T-helper 2 cell treated with Interferon-gamma antibody and Interleukin-4, amounts not matched to agents 100 ng/mL and 5 ng/mL, for 36 hours (primary cell): ENCODE data around the gene CHST15. TPM values are rescaled to one million over a fixed set of nuclear protein-coding genes. Genes with fewer than 3 reads are reported as not detected.

ENCODE experiments used
- intact Hi-C: fragments of 100-400 bp; cut with micrococcal nuclease; formaldehyde crosslinking; loops from one replicate; pipeline ENCODE4 v1.15.1; 2023
- total RNA-seq: library from RNA; stranded (reverse); gene quantifications from 2 replicates; pipeline ENCODE4 v1.2.3, GENCODE V29; 2022

Gene CHST15
- 0.05 TPM in 1 of 2 replicates, not detected in the other for total RNA-seq

- intact Hi-C loops: no loop called here
Observed at GRCh38 chr10:124092860-124093773, at the start of gene CHST15. CHST15 (minus strand) TSS chr10:124093598; CDS start chr10:124046212, 47,386 bp downstream.

- intact Hi-C loops: no loop called here
Observed at GRCh38 chr10:124142960-124143359, 49.6 kb upstream of the CHST15 start.

GRCh38 chr10:124142006-124142739 is 48.8 kb upstream of the CHST15 start:
- intact Hi-C loops: no loop called here

- intact Hi-C loops: no loop called here
Observed at GRCh38 chr10:124138883-124139348, 45.5 kb upstream of the CHST15 start.

GRCh38 chr10:124138195-124138882 is 44.9 kb upstream of the CHST15 start:
- intact Hi-C loops: no loop called here

GRCh38 chr10:124134251-124134893 is 41.0 kb upstream of the CHST15 start:
- intact Hi-C loops: no loop called here

GRCh38 chr10:124132876-124133275 is 39.5 kb upstream of the CHST15 start:
- intact Hi-C loops: no loop called here

- intact Hi-C loops: no loop called here
Observed at GRCh38 chr10:124132306-124132705, 38.9 kb upstream of the CHST15 start.

GRCh38 chr10:124131172-124131571 is 37.8 kb upstream of the CHST15 start:
- intact Hi-C loops: no loop called here

- intact Hi-C loops: no loop called here
Observed at GRCh38 chr10:124130198-124130900, 37.0 kb upstream of the CHST15 start.

- intact Hi-C loops: no loop called here
Observed at GRCh38 chr10:124129471-124129870, 36.1 kb upstream of the CHST15 start.

GRCh38 chr10:124128811-124129145 is 35.4 kb upstream of the CHST15 start:
- intact Hi-C loops: no loop called here

- intact Hi-C loops: no loop called here
Observed at GRCh38 chr10:124127965-124128810, 34.8 kb upstream of the CHST15 start.

GRCh38 chr10:124127563-124127962 is 34.2 kb upstream of the CHST15 start:
- intact Hi-C loops: no loop called here

- intact Hi-C loops: no loop called here
Observed at GRCh38 chr10:124126983-124127385, 33.6 kb upstream of the CHST15 start.

- intact Hi-C loops: no loop called here
Observed at GRCh38 chr10:124126145-124126982, 33.0 kb upstream of the CHST15 start.

- intact Hi-C loops: no loop called here
Observed at GRCh38 chr10:124125305-124126116, 32.1 kb upstream of the CHST15 start.

GRCh38 chr10:124124769-124125161 is 31.4 kb upstream of the CHST15 start:
- intact Hi-C loops: no loop called here
